Fibroblast of lung (primary cell): ENCODE measurements around the gene SMPDL3B.

ENCODE experiments used
- CTCF ChIP-seq, 2 donors: IDR thresholded peaks in 1 of 2; conservative IDR thresholded peaks in 1 of 2; 1 replicate in 1 of 2; 2 replicates in 1 of 2; pipeline ENCODE4 v1.5.1; 2011 to 2012; ENCODE audit warnings: low read length in 2 of 2, control low read depth in 1 of 2, inconsistent platforms in 1 of 2, low read depth in 1 of 2, mild to moderate bottlenecking in 1 of 2
- EZH2 ChIP-seq: IDR thresholded peaks from 2 replicates; pipeline ENCODE4 v1.5.1; 2012; ENCODE audit warnings: low read length, control low read depth, mild to moderate bottlenecking; ENCODE audit errors: missing control alignments

- no peak for TF ChIP-seq CTCF (conservative IDR thresholded peaks at IDR 0.05 in 1 of 2, IDR thresholded peaks at IDR 0.05 in 1 of 2; ENCODE audit: low read depth in 1 of 2, low read length in 2 of 2)
- no peak for TF ChIP-seq EZH2
Observed at GRCh38 chr1:27966402-27967105, 31.8 kb downstream of the SMPDL3B start.
